HL-60 (cell line): ENCODE measurements around the gene SPTSSB.

Experiments used
- CTCF ChIP-seq: IDR thresholded peaks from one replicate; pipeline ENCODE4 v1.5.1; 2011; ENCODE audit warnings: low read length, control low read depth, inconsistent platforms; ENCODE audit not compliant: insufficient read depth
- GABPA ChIP-seq: IDR thresholded peaks from 2 replicates; pipeline ENCODE4 v1.6.1; 2012; ENCODE audit warnings: low read depth
- REST ChIP-seq: IDR thresholded peaks from 2 replicates; pipeline ENCODE4 v1.6.1; 2012; ENCODE audit warnings: low read depth; ENCODE audit not compliant: insufficient replicate concordance

- TF ChIP-seq CTCF (no peak), REST (no peak), GABPA (no peak)
Observed at GRCh38 chr3:161415506-161416231, 44.4 kb upstream of the SPTSSB start.
